B cell (primary cell): ENCODE data around the gene TMEM42. TPM values are rescaled to one million over a fixed set of nuclear protein-coding genes. Genes with fewer than 3 reads are reported as not detected.

Source experiments
- ATAC-seq: fragments of 200-7000 bp; cut with Tn5 transposase; one replicate; pipeline ENCODE4 v1.10.0; 2021; ENCODE audit warnings: low read depth, mild to moderate bottlenecking, moderate number of reproducible peaks, moderate library complexity
- CTCF ChIA-PET: fragments of 350-600 bp; sonication (Branson Sonifier 250); formaldehyde crosslinking; loops from one replicate; lab custom pipeline; 2021; ENCODE audit warnings: antibody characterized with exemption, inconsistent platforms; lab: Charles Lee
- POLR2A ChIA-PET: fragments of 350-600 bp; sonication (Branson Sonifier 250); formaldehyde crosslinking; loops from one replicate; lab custom pipeline; 2021; ENCODE audit warnings: antibody characterized with exemption; lab: Charles Lee
- DNase-seq: peaks from one replicate; pipeline ENCODE4 v3.0.0; 2013
- H2AFZ ChIP-seq: 2 replicates; pipeline ENCODE4 v1.6.1; 2012; ENCODE audit warnings: mild to moderate bottlenecking, low read depth, low read length; ENCODE audit not compliant: insufficient read depth, poor library complexity, severe bottlenecking
- H3K27ac ChIP-seq, 2 donors: 1 replicate in 1 of 2; 2 replicates in 1 of 2; pipeline ENCODE4 v1.5.1; 2012 to 2013; ENCODE audit warnings: low read length in 2 of 2, mild to moderate bottlenecking in 2 of 2, moderate library complexity in 1 of 2
- H3K27me3 ChIP-seq, 4 experiments: fragments of 200-600 bp in 1 of 4; sonication (generic) in 1 of 4; replicated peaks in 1 of 4; 1 replicate in 2 of 4; 2 replicates in 2 of 4; pipeline versions ENCODE4 v1.6.1 to v1.7.0; 2013 to 2016; ENCODE audit warnings: low read length in 3 of 4, mild to moderate bottlenecking in 2 of 4, mixed read lengths in 1 of 4, moderate library complexity in 1 of 4; ENCODE audit not compliant: insufficient read depth in 4 of 4, control insufficient read depth in 3 of 4; ENCODE audit errors: control extremely low read depth in 1 of 4
- H3K36me3 ChIP-seq, 2 experiments: replicated peaks in 1 of 2; 1 replicate in 1 of 2; 2 replicates in 1 of 2; pipeline versions ENCODE4 v1.6.1 to v1.7.1; 2013; ENCODE audit warnings: low read length in 1 of 2; ENCODE audit not compliant: insufficient read depth in 2 of 2, control insufficient read depth in 1 of 2; ENCODE audit errors: control extremely low read depth in 1 of 2, extremely low read depth in 1 of 2
- H3K4me1 ChIP-seq, 2 donors: fragments of 200-600 bp in 1 of 2; sonication (generic) in 1 of 2; 1 replicate in 1 of 2; 2 replicates in 1 of 2; pipeline versions ENCODE4 v1.5.1 to v1.6.1; 2013 to 2017; ENCODE audit warnings: low read length in 2 of 2; ENCODE audit not compliant: control insufficient read depth in 2 of 2, insufficient read depth in 2 of 2
- H3K4me2 ChIP-seq: replicated peaks from 2 replicates; pipeline ENCODE3; 2012; ENCODE audit warnings: mild to moderate bottlenecking, low read depth, low read length; ENCODE audit not compliant: poor library complexity, severe bottlenecking
- H3K4me3 ChIP-seq, 5 experiments: fragments of 200-600 bp in 1 of 5; sonication (generic) in 1 of 5; 1 replicate in 3 of 5; 2 replicates in 2 of 5; pipeline versions ENCODE4 v1.5.1 to v1.7.0; 2011 to 2016; ENCODE audit warnings: low read length in 4 of 5, mild to moderate bottlenecking in 4 of 5, low read depth in 2 of 5, control low read depth in 1 of 5, moderate library complexity in 1 of 5; ENCODE audit not compliant: insufficient read depth in 1 of 5; ENCODE audit errors: control extremely low read depth in 1 of 5, extremely low read depth in 1 of 5
- H3K79me2 ChIP-seq: fragments of 200-600 bp; sonication (generic); one replicate; pipeline ENCODE4 v1.6.0; 2016; ENCODE audit warnings: low read length; ENCODE audit not compliant: control insufficient read depth, insufficient read depth
- H3K9ac ChIP-seq: fragments of 200-600 bp; sonication (generic); 2 replicates; pipeline ENCODE4 v1.6.1; 2017; ENCODE audit warnings: mild to moderate bottlenecking, low read length, moderate library complexity
- H3K9me3 ChIP-seq, 3 donors: one replicate each; pipeline versions ENCODE4 v1.6.1 to v1.7.1; 2013; ENCODE audit warnings: low read length in 2 of 3; ENCODE audit not compliant: control insufficient read depth in 2 of 3, insufficient read depth in 1 of 3; ENCODE audit errors: control extremely low read depth in 1 of 3
- H4K20me1 ChIP-seq: 2 replicates; pipeline ENCODE4 v1.6.0; 2012; ENCODE audit warnings: mild to moderate bottlenecking, low read length; ENCODE audit not compliant: insufficient read depth, control insufficient read depth, poor library complexity, severe bottlenecking
- H3K27ac Mint-ChIP-seq: one replicate; pipeline ENCODE4 v1.8.0; 2021; ENCODE audit warnings: mixed read lengths
- H3K27me3 Mint-ChIP-seq: one replicate; pipeline ENCODE4 v1.8.0; 2021; ENCODE audit warnings: mixed read lengths
- H3K4me1 Mint-ChIP-seq: one replicate; pipeline ENCODE4 v1.8.0; 2021; ENCODE audit warnings: mixed read lengths
- H3K4me3 Mint-ChIP-seq: one replicate; pipeline ENCODE4 v1.8.0; 2021; ENCODE audit warnings: mixed read lengths
- H3K9me3 Mint-ChIP-seq: one replicate; pipeline ENCODE4 v1.8.0; 2022; ENCODE audit warnings: mixed read lengths; ENCODE audit not compliant: insufficient read depth
- EZH2 ChIP-seq: IDR thresholded peaks from 2 replicates; pipeline ENCODE4 v1.6.1; 2012; ENCODE audit warnings: borderline replicate concordance, low read depth, mild to moderate bottlenecking, moderate library complexity, low read length; ENCODE audit not compliant: insufficient read depth, poor library complexity, severe bottlenecking
- WGBS: methylation state at CpG from one replicate; pipeline ENCODE4 v1.1.5; 2013; ENCODE audit warnings: missing lambda C conversion rate; ENCODE audit not compliant: insufficient coverage; 5-methylcytosine and 5-hydroxymethylcytosine counted together
- intact Hi-C: fragments of 100-400 bp; cut with micrococcal nuclease; formaldehyde crosslinking; loops from one replicate; pipeline ENCODE4 v1.10.0; 2022
- polyA plus RNA-seq: library from polyadenylated mRNA; depleted of rRNA; stranded (reverse); fragments of >200 nt; gene quantifications from 2 replicates; pipeline ENCODE4 v1.2.3, GENCODE V29; 2012
- total RNA-seq, 2 donors: library from RNA; stranded (reverse); fragments of 120-200 nt in 1 of 2; gene quantifications; 1 replicate in 1 of 2; 2 replicates in 1 of 2; pipeline versions ENCODE4 v1.2.3 to v1.2.4, GENCODE V29; 2013 to 2022
- TF ChIP-seq, protein P1 (sequence below): fragments of 200-600 bp; IDR thresholded peaks from one replicate; pipeline ENCODE4 v1.8.0; 2022; ENCODE audit warnings: antibody characterized with exemption, mild to moderate bottlenecking

TMEM42 gene
- total and polyA plus RNA-seq, 2 donors (not counting 1 experiment from before 2014, with no cell fraction given): 22.6 to 32.4 TPM

- H3K9me3 ChIP-seq: no peaks in the 10 kb centered on the region
- no peak overlapping the region for H3K27ac Mint-ChIP-seq
- H3K79me2 ChIP-seq: no peaks in the 10 kb centered on the region
- H3K9me3 Mint-ChIP-seq: no peaks in the 10 kb centered on the region
- H3K27me3 ChIP-seq: no peaks in the 10 kb centered on the region
- TF ChIP-seq EZH2: no peak
- TF ChIP-seq, protein P1, sequence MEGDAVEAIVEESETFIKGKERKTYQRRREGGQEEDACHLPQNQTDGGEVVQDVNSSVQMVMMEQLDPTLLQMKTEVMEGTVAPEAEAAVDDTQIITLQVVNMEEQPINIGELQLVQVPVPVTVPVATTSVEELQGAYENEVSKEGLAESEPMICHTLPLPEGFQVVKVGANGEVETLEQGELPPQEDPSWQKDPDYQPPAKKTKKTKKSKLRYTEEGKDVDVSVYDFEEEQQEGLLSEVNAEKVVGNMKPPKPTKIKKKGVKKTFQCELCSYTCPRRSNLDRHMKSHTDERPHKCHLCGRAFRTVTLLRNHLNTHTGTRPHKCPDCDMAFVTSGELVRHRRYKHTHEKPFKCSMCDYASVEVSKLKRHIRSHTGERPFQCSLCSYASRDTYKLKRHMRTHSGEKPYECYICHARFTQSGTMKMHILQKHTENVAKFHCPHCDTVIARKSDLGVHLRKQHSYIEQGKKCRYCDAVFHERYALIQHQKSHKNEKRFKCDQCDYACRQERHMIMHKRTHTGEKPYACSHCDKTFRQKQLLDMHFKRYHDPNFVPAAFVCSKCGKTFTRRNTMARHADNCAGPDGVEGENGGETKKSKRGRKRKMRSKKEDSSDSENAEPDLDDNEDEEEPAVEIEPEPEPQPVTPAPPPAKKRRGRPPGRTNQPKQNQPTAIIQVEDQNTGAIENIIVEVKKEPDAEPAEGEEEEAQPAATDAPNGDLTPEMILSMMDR: no peak
- H3K9ac ChIP-seq: no peak overlapping the region
- H3K4me3 Mint-ChIP-seq: no peak overlapping the region
- no peaks in the 10 kb centered on the region for H3K4me1 ChIP-seq
- ATAC-seq (no peak), DNase-seq (no peak)
- POLR2A ChIA-PET: no interaction called here
- no peak overlapping the region for H3K4me3 ChIP-seq
- H4K20me1 ChIP-seq: no peaks in the 10 kb centered on the region
- peaks cover 5% of the 10 kb centered on the region for H3K27me3 Mint-ChIP-seq
- CTCF ChIA-PET: no interaction called here
- H3K36me3 ChIP-seq: no peaks in the 10 kb centered on the region
- no peak overlapping the region for H2AFZ ChIP-seq
- WGBS: 100% methylated on average over 1 of the region's 3 CpGs
- intact Hi-C loops: no loop called here
- H3K4me1 Mint-ChIP-seq: peaks cover 5% of the 10 kb centered on the region
- H3K4me2 ChIP-seq: no peak overlapping the region
- H3K27ac ChIP-seq: no peak overlapping the region
These were observed 31.0 kb downstream of the TMEM42 start for GRCh38 chr3:44892689-44893088.

DNA sequence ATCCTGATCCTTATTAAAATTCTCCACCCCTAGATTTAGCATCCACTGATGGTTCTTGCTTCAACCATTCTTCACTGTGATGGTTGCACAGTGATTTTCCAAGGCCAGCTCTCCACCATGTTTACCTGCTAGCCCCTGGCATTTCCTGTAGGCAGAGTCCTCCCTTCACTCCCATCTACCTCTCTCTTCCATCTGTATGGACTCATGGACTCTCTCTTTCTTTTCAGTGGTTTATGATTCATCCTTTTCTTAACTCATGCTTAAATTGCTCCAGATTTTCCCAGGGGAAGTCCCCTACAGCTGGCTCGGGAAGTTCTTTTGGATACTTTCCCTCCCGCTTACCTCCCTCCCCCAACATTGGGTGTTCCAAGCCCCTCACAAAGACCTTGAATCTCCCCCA, 31.4 kb downstream of the TMEM42 start:
- ChIA-PET POLR2A (no interaction called here), CTCF (no interaction called here)
- Mint-ChIP-seq H3K4me1 (peaks cover 5% of the 10 kb centered on the region), H3K27ac (no peak overlapping the region), H3K27me3 (peaks cover 2% of the 10 kb centered on the region), H3K9me3 (no peaks in the 10 kb centered on the region), H3K4me3 (no peak overlapping the region)
- ATAC-seq: no peak
- no peak for DNase-seq
- Histone ChIP-seq H3K9ac (no peak overlapping the region), H4K20me1 (no peaks in the 10 kb centered on the region), H3K36me3 (no peaks in the 10 kb centered on the region), H3K9me3 (no peaks in the 10 kb centered on the region), H2AFZ (no peak overlapping the region), H3K4me1 (no peaks in the 10 kb centered on the region), H3K79me2 (no peaks in the 10 kb centered on the region), H3K27ac (no peak overlapping the region), H3K4me3 (no peak overlapping the region), H3K4me2 (no peak overlapping the region), H3K27me3 (no peaks in the 10 kb centered on the region)
- WGBS: 92% methylated on average over 2 of the region's 2 CpGs
- no peak for TF ChIP-seq EZH2
- TF ChIP-seq, protein P1: no peak
- intact Hi-C loops: no loop called here
